Uterus (tissue), 4 donors: ENCODE measurements around the gene OSBPL2. TPM values are rescaled to one million over a fixed set of nuclear protein-coding genes. Genes with fewer than 3 reads are reported as not detected.

ENCODE experiments used
- DNase-seq, 2 donors: peaks; one replicate each; pipeline ENCODE4 v3.0.0-alpha.2; 2019 to 2020
- H3K27ac ChIP-seq, 2 donors: fragments of 200-600 bp; sonication (generic); 1 replicate in 1 of 2; 2 replicates in 1 of 2; pipeline ENCODE4 v1.5.1; 2016 to 2018
- H3K27me3 ChIP-seq, 2 donors: fragments of 200-600 bp; sonication (generic); one replicate each; pipeline ENCODE4 v1.5.1; 2018 to 2019; ENCODE audit warnings: control low read depth in 1 of 2
- H3K36me3 ChIP-seq, 2 donors: fragments of 200-600 bp; sonication (generic); one replicate each; pipeline ENCODE4 v1.5.1; 2019; ENCODE audit warnings: control low read depth in 1 of 2
- H3K4me1 ChIP-seq, 2 donors: fragments of 200-600 bp; sonication (generic); one replicate each; pipeline ENCODE4 v1.5.1; 2018 to 2019; ENCODE audit warnings: control low read depth in 1 of 2
- H3K4me3 ChIP-seq, 2 donors: fragments of 200-600 bp; sonication (generic); 1 replicate in 1 of 2; 2 replicates in 1 of 2; pipeline ENCODE4 v1.5.1; 2018 to 2019; ENCODE audit warnings: mild to moderate bottlenecking in 1 of 2
- H3K9me3 ChIP-seq, 2 donors: fragments of 200-600 bp; sonication (generic); one replicate each; pipeline ENCODE4 v1.5.1; 2019; ENCODE audit warnings: control low read depth in 1 of 2
- POLR2A ChIP-seq, 2 donors: fragments of 450-650 bp; IDR thresholded peaks; one replicate each; pipeline ENCODE4 v1.6.1; 2016; ENCODE audit warnings: antibody characterized with exemption in 2 of 2, mild to moderate bottlenecking in 1 of 2, moderate library complexity in 1 of 2
- intact Hi-C: fragments of 100-400 bp; cut with DNase I; formaldehyde crosslinking; loops from one replicate; pipeline ENCODE4 v1.15.1; 2023; ENCODE audit warnings: low total_unique reads
- total RNA-seq, 4 donors: library from RNA; depleted of rRNA in 3 of 4; stranded (reverse); fragments of >200 nt in 3 of 4; gene quantifications; one replicate each; pipeline versions ENCODE4 v1.1.0 to v1.2.4, GENCODE V29; 2014 to 2023
- TF ChIP-seq, protein P1 (sequence below), 4 experiments: fragments of 200-600 bp in 2 of 4; fragments of 450-650 bp in 2 of 4; sonication (generic) in 2 of 4; IDR thresholded peaks; one replicate each; pipeline ENCODE4 v1.5.1; 2016 to 2019; ENCODE audit warnings: antibody characterized with exemption in 4 of 4, mild to moderate bottlenecking in 2 of 4, moderate library complexity in 1 of 4
- donor health status: DM: yes; HTN: yes; CAD: no.

OSBPL2 gene
- total RNA-seq, 4 donors from 2014 or later = 12.3 to 55.9 (median 33.4) TPM

DNA sequence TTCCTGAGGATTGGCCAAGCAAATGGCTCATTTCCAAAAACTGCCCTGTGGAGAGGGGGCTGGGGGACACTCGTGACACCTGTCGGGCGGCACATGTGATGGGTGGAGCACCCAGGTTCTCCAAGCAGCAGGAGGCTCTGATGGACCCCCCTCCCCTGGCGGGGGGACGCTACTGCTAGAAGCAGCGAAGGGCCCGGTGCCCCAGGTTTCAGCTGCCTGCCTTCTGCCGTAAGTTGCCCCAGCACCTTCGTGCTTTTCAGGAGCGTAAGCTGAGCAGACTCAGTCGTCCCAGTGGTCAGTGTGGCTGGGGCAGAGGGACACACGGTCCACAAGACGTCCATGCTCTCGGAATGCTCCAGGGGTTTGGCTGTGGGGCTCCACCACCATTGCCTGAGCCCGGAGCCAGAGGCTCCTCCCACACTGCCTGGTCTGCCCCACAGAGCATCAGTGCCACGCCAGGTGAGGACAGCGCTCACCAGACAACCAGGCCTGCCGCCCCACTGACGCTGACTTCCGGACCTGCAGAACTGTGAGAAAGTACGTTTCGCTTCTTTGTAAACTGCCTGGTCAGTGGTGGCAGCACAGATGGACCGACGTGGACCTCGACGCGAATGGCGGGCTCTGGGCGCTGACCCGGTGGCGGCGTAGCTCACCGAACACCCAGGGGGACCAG is 60.4 kb downstream of the OSBPL2 start:
- no peak overlapping the region for H3K4me3 ChIP-seq
- H3K27ac ChIP-seq = no peak overlapping the region
- intact Hi-C loops = no loop called here
- H3K36me3 ChIP-seq = no peaks in the 10 kb centered on the region
- no peaks in the 10 kb centered on the region for H3K9me3 ChIP-seq
- TF ChIP-seq, protein P1, sequence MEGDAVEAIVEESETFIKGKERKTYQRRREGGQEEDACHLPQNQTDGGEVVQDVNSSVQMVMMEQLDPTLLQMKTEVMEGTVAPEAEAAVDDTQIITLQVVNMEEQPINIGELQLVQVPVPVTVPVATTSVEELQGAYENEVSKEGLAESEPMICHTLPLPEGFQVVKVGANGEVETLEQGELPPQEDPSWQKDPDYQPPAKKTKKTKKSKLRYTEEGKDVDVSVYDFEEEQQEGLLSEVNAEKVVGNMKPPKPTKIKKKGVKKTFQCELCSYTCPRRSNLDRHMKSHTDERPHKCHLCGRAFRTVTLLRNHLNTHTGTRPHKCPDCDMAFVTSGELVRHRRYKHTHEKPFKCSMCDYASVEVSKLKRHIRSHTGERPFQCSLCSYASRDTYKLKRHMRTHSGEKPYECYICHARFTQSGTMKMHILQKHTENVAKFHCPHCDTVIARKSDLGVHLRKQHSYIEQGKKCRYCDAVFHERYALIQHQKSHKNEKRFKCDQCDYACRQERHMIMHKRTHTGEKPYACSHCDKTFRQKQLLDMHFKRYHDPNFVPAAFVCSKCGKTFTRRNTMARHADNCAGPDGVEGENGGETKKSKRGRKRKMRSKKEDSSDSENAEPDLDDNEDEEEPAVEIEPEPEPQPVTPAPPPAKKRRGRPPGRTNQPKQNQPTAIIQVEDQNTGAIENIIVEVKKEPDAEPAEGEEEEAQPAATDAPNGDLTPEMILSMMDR (IDR thresholded peaks at IDR 0.05) = no peak
- no peak for TF ChIP-seq POLR2A (IDR thresholded peaks at IDR 0.05)
- no peaks in the 10 kb centered on the region for H3K27me3 ChIP-seq
- peaks cover 0 to under 1% of the 10 kb centered on the region in 2 donors for H3K4me1 ChIP-seq
- no peak for DNase-seq

DNA sequence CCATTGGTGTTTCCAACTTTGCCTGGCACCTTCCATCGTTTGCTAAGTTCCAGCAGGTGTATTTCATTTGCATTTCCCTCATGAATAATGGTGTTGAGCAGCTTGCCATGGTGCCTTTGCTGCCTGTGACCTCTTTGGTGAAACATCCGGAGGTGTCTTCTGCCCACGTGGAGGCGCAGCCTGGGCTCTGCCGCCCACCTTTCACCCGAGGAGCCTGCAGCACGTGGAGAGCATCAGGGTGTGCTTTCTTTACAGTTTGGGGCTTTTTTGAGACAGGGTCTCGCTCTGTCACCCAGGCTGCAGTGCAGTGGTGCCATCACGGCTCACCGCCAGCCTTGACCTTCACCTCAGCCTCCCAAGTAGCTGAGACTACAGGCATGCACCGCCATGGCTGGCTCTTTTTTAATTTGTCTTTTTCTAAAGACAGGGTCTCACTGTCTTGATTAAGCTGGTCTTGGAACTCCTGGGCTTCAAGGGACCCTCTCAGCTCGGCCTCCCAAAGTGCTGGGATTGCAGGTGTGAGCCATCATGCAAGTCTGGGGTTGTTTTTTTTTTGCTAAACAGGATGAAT is 61.4 kb downstream of the OSBPL2 start:
- Histone ChIP-seq H3K4me3 (no peak overlapping the region), H3K36me3 (no peaks in the 10 kb centered on the region), H3K9me3 (no peaks in the 10 kb centered on the region), H3K27me3 (no peaks in the 10 kb centered on the region), H3K4me1 (peaks cover 0 to 10% of the 10 kb centered on the region in 2 donors), H3K27ac (no peak overlapping the region)
- TF ChIP-seq, protein P1 (IDR thresholded peaks at IDR 0.05) = no peak
- no peak for TF ChIP-seq POLR2A (IDR thresholded peaks at IDR 0.05)
- intact Hi-C loops = loop anchor here (5.0 kb wide), 1 partner anchor 78 kb away; no protein-coding TSS in a partner anchor
- DNase-seq = no peak

DNA sequence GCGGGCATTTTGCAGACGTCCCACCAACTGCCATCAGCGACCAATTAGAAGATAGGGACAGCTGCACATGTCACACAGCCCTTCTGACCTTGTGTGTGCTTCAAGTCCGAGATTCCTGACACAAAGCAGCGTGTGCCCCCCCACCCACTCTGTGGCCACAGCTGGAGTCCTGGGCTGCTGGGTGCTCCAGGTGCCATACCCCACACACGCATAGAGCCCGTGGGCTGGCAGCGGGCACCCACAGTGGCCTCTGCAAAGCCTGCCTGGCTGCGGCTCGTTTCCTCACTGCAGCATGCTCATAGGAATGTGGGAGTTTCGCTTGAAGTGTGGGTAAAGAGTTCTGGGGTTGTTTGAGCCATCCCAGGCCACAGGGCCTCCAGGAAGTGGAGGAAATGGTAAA is 62.0 kb downstream of the OSBPL2 start:
- Histone ChIP-seq H3K27me3 (no peaks in the 10 kb centered on the region), H3K4me3 (no peak overlapping the region), H3K9me3 (no peaks in the 10 kb centered on the region), H3K27ac (no peak overlapping the region), H3K36me3 (no peaks in the 10 kb centered on the region), H3K4me1 (peaks cover 0 to 12% of the 10 kb centered on the region in 2 donors)
- intact Hi-C loops = loop anchor here (5.0 kb wide), 1 partner anchor 77 kb away; no protein-coding TSS in a partner anchor
- TF ChIP-seq, protein P1 (IDR thresholded peaks at IDR 0.05) = no peak
- TF ChIP-seq POLR2A (IDR thresholded peaks at IDR 0.05) = no peak
- DNase-seq = no peak

DNA sequence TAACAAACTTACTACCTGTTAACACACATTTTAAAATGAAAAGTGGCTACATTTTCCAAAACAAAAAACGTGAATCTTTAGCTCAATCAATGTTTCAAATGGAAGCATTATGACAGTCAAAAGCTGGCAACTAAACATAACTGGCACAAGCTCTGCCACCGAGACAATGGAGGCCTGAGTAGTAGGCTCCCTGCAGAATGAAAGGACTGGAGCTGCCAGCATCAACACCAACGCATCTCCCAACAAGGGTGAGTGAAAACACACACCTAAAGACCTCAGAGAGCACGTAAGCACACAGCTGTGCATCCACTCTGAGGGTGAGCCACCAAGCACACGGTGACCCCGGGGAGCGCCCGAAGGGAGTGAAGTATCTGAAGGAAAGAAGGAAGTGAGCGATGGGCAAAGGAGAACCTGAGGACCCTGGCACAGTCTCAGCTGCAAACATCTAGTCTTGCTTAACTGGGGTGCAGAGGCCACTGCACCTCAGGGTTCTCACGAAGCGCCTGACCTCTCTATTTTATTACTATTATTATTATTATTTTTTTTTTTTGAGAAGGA is 62.9 kb downstream of the OSBPL2 start:
- no peak for TF ChIP-seq POLR2A (IDR thresholded peaks at IDR 0.05)
- TF ChIP-seq, protein P1 (IDR thresholded peaks at IDR 0.05) = no peak
- H3K4me3 ChIP-seq = no peak overlapping the region

More for the DNA sequence above, 62.9 kb downstream of the OSBPL2 start:
- H3K4me1 ChIP-seq = peaks cover 0 to 12% of the 10 kb centered on the region in 2 donors
- no peaks in the 10 kb centered on the region for H3K9me3 ChIP-seq
- peak in 1 of 2 donors; percentile 27 for DNase-seq
- no peaks in the 10 kb centered on the region for H3K27me3 ChIP-seq
- H3K36me3 ChIP-seq = no peaks in the 10 kb centered on the region
- intact Hi-C loops = loop anchor here (5.0 kb wide), 1 partner anchor 76 kb away; no protein-coding TSS in a partner anchor
- peak overlapping the region in 1 of 2 donors; percentile 94 for H3K27ac ChIP-seq
